CD8-positive, alpha-beta memory T cell (primary cell): ENCODE results near the gene MARCO. TPM values are rescaled to one million over a fixed set of nuclear protein-coding genes. Genes with fewer than 3 reads are reported as not detected.

Experiments
- CTCF ChIA-PET: fragments of 350-600 bp; sonication (Branson Sonifier 250); formaldehyde crosslinking; loops from one replicate; lab custom pipeline; 2021; ENCODE audit warnings: antibody characterized with exemption; lab: Charles Lee
- POLR2A ChIA-PET: fragments of 350-600 bp; sonication (Branson Sonifier 250); formaldehyde crosslinking; loops from one replicate; lab custom pipeline; 2021; ENCODE audit warnings: antibody characterized with exemption; lab: Charles Lee
- DNase-seq, 5 donors: peaks; one replicate each; pipeline versions ENCODE4 v3.0.0 to v3.0.0-alpha.2; 2020 to 2022; ENCODE audit warnings: mixed read lengths in 1 of 5
- H3K27ac ChIP-seq: one replicate; pipeline ENCODE4 v1.7.0; 2013; ENCODE audit warnings: low read depth, mild to moderate bottlenecking, low read length, moderate library complexity
- H3K27me3 ChIP-seq: 2 replicates; pipeline ENCODE4 v1.7.0; 2013; ENCODE audit warnings: low read length, mild to moderate bottlenecking; ENCODE audit not compliant: insufficient read depth, poor library complexity, severe bottlenecking
- H3K36me3 ChIP-seq: 2 replicates; pipeline ENCODE4 v1.7.0; 2013; ENCODE audit warnings: mild to moderate bottlenecking, low read length, moderate library complexity; ENCODE audit not compliant: insufficient read depth
- H3K4me1 ChIP-seq: 2 replicates; pipeline ENCODE4 v1.7.0; 2013; ENCODE audit warnings: mild to moderate bottlenecking, low read length, moderate library complexity; ENCODE audit not compliant: insufficient read depth
- H3K4me3 ChIP-seq: 2 replicates; pipeline ENCODE4 v1.7.0; 2013; ENCODE audit warnings: mild to moderate bottlenecking, low read length
- H3K9me3 ChIP-seq: 2 replicates; pipeline ENCODE4 v1.7.0; 2013; ENCODE audit warnings: mild to moderate bottlenecking, low read length
- H3K27ac Mint-ChIP-seq, 8 donors: one replicate each; pipeline ENCODE4 v1.8.0; 2020 to 2021; ENCODE audit warnings: mixed read lengths in 8 of 8, mild to moderate bottlenecking in 6 of 8, inconsistent platforms in 3 of 8, moderate library complexity in 3 of 8
- H3K27me3 Mint-ChIP-seq, 2 donors: one replicate each; pipeline ENCODE4 v1.8.0; 2020 to 2021; ENCODE audit warnings: mixed read lengths in 2 of 2, mild to moderate bottlenecking in 1 of 2, moderate library complexity in 1 of 2
- H3K36me3 Mint-ChIP-seq, 3 donors: one replicate each; pipeline ENCODE4 v1.8.0; 2020 to 2021; ENCODE audit warnings: mixed read lengths in 3 of 3, inconsistent platforms in 1 of 3, mild to moderate bottlenecking in 1 of 3
- H3K4me1 Mint-ChIP-seq, 3 donors: one replicate each; pipeline ENCODE4 v1.8.0; 2020 to 2021; ENCODE audit warnings: mixed read lengths in 3 of 3, inconsistent platforms in 1 of 3, mild to moderate bottlenecking in 1 of 3
- H3K4me3 Mint-ChIP-seq, 7 donors: one replicate each; pipeline ENCODE4 v1.8.0; 2020 to 2021; ENCODE audit warnings: mixed read lengths in 7 of 7, mild to moderate bottlenecking in 6 of 7, moderate library complexity in 4 of 7, inconsistent platforms in 2 of 7
- H3K9me3 Mint-ChIP-seq, 5 donors: one replicate each; pipeline ENCODE4 v1.8.0; 2020 to 2022; ENCODE audit warnings: mixed read lengths in 5 of 5, mild to moderate bottlenecking in 3 of 5, moderate library complexity in 2 of 5, inconsistent platforms in 1 of 5
- polyA plus RNA-seq: library from polyadenylated mRNA; unstranded; fragments of 300-500 nt; fragmentation: Illumina TruSeq; gene quantifications from one replicate; pipeline ENCODE4 v1.2.3, GENCODE V29; 2021
- total RNA-seq, 2 experiments: library from RNA; stranded (reverse); gene quantifications; one replicate each; pipeline ENCODE4 v1.2.3, GENCODE V29; 2021

MARCO gene
- total and polyA plus RNA-seq, 3 experiments from 2014 or later: not detected

- Histone ChIP-seq H3K4me1 (no peaks in the 10 kb centered on the region), H3K4me3 (no peak overlapping the region), H3K9me3 (no peaks in the 10 kb centered on the region), H3K36me3 (no peaks in the 10 kb centered on the region), H3K27ac (no peak overlapping the region), H3K27me3 (no peaks in the 10 kb centered on the region)
- Mint-ChIP-seq H3K4me3 (no peak overlapping the region), H3K27ac (no peak overlapping the region), H3K9me3 (peaks cover 0 to 7% (median 1%) of the 10 kb centered on the region in 5 donors), H3K36me3 (no peaks in the 10 kb centered on the region), H3K27me3 (peaks cover 11 to 19% of the 10 kb centered on the region in 2 donors), H3K4me1 (no peaks in the 10 kb centered on the region)
- CTCF ChIA-PET: no interaction called here
- POLR2A ChIA-PET: no interaction called here
- DNase-seq: no peak
Measured at GRCh38 chr2:119006441-119006840, 64.4 kb downstream of the MARCO start.

DNA sequence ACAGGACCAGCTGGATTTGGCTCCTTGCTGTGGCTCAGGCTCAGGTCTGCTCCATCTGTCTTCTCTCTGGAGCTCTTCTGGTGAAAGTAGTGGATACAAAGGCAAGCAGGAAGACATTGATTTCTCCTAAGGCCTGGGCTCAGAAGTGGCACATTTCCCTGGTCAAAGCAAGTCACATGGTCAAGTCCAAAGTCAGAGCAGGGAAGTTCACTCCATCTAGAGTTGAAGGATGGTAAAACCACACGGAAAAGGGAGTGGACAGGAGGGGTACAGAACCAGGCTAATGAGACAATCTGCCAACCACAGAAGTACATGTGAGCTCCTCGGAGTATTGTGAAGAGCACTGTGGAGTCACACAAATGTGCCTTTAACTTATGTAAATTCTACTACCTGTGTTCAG is 66.1 kb downstream of the MARCO start:
- no peaks in the 10 kb centered on the region for H3K4me1 ChIP-seq
- Mint-ChIP-seq H3K4me3 (no peak overlapping the region), H3K27ac (no peak overlapping the region), H3K4me1 (no peaks in the 10 kb centered on the region), H3K36me3 (no peaks in the 10 kb centered on the region), H3K9me3 (peaks cover 0 to 5% (median 0%) of the 10 kb centered on the region in 5 donors), H3K27me3 (peaks cover 17 to 27% of the 10 kb centered on the region in 2 donors)
- H3K27me3 ChIP-seq: no peaks in the 10 kb centered on the region
- H3K36me3 ChIP-seq: no peaks in the 10 kb centered on the region
- POLR2A ChIA-PET: no interaction called here
- no peak overlapping the region for H3K4me3 ChIP-seq
- H3K27ac ChIP-seq: no peak overlapping the region
- CTCF ChIA-PET: no interaction called here
- H3K9me3 ChIP-seq: no peaks in the 10 kb centered on the region
- DNase-seq: no peak

- Histone ChIP-seq H3K27ac (no peak overlapping the region), H3K36me3 (no peaks in the 10 kb centered on the region), H3K27me3 (no peaks in the 10 kb centered on the region), H3K9me3 (no peaks in the 10 kb centered on the region), H3K4me3 (no peak overlapping the region), H3K4me1 (no peaks in the 10 kb centered on the region)
- Mint-ChIP-seq H3K36me3 (no peaks in the 10 kb centered on the region), H3K4me3 (no peak overlapping the region), H3K27ac (no peak overlapping the region), H3K9me3 (peaks cover 0 to 4% (median 0%) of the 10 kb centered on the region in 5 donors), H3K27me3 (peaks cover 17 to 27% of the 10 kb centered on the region in 2 donors), H3K4me1 (no peaks in the 10 kb centered on the region)
- DNase-seq: no peak
- POLR2A ChIA-PET: no interaction called here
- CTCF ChIA-PET: no interaction called here
Measured at GRCh38 chr2:119009110-119009509, 67.1 kb downstream of the MARCO start.

GRCh38 chr2:119010336-119010735 is 68.3 kb downstream of the MARCO start:
- H3K27me3 Mint-ChIP-seq: peaks cover 17 to 27% of the 10 kb centered on the region in 2 donors
- H3K4me3 Mint-ChIP-seq: no peak overlapping the region
- ChIA-PET CTCF (interaction anchor here (0.7 kb wide), 1 partner anchor 16 kb away, joined by 3 read pairs; no protein-coding TSS in a partner anchor), POLR2A (no interaction called here)
- no peak for DNase-seq
- no peak overlapping the region for H3K4me3 ChIP-seq
- no peaks in the 10 kb centered on the region for H3K4me1 Mint-ChIP-seq
- peaks cover 0 to 2% (median 0%) of the 10 kb centered on the region in 5 donors for H3K9me3 Mint-ChIP-seq
- no peaks in the 10 kb centered on the region for H3K36me3 Mint-ChIP-seq
- no peaks in the 10 kb centered on the region for H3K4me1 ChIP-seq
- H3K27ac Mint-ChIP-seq: no peak overlapping the region
- H3K36me3 ChIP-seq: no peaks in the 10 kb centered on the region
- H3K27ac ChIP-seq: no peak overlapping the region
- no peaks in the 10 kb centered on the region for H3K9me3 ChIP-seq
- no peaks in the 10 kb centered on the region for H3K27me3 ChIP-seq

- CTCF ChIA-PET: interaction anchor here (0.7 kb wide), 1 partner anchor 15 kb away, joined by 3 read pairs; no protein-coding TSS in a partner anchor
- H3K4me3 Mint-ChIP-seq: no peak overlapping the region
Measured at GRCh38 chr2:119011162-119011909, 69.3 kb downstream of the MARCO start.

GRCh38 chr2:119011910-119012209 is 69.9 kb downstream of the MARCO start:
- H3K4me3 Mint-ChIP-seq: no peak overlapping the region
- H3K9me3 ChIP-seq: no peaks in the 10 kb centered on the region
- peaks cover 17 to 27% of the 10 kb centered on the region in 2 donors for H3K27me3 Mint-ChIP-seq
- H3K36me3 ChIP-seq: no peaks in the 10 kb centered on the region
- H3K4me1 Mint-ChIP-seq: no peaks in the 10 kb centered on the region
- H3K36me3 Mint-ChIP-seq: no peaks in the 10 kb centered on the region
- no peaks in the 10 kb centered on the region for H3K27me3 ChIP-seq
- peaks cover 0 to 2% (median 0%) of the 10 kb centered on the region in 5 donors for H3K9me3 Mint-ChIP-seq
- H3K4me1 ChIP-seq: no peaks in the 10 kb centered on the region
- no peak overlapping the region for H3K27ac Mint-ChIP-seq
- ChIA-PET POLR2A (no interaction called here), CTCF (no interaction called here)
- no peak overlapping the region for H3K4me3 ChIP-seq
- DNase-seq: no peak
- no peak overlapping the region for H3K27ac ChIP-seq

More at GRCh38 chr2:119011162-119011909, 69.3 kb downstream of the MARCO start:
- POLR2A ChIA-PET: no interaction called here
- Mint-ChIP-seq H3K36me3 (no peaks in the 10 kb centered on the region), H3K4me1 (no peaks in the 10 kb centered on the region), H3K27me3 (peaks cover 17 to 27% of the 10 kb centered on the region in 2 donors), H3K27ac (no peak overlapping the region), H3K9me3 (peaks cover 0 to 2% (median 0%) of the 10 kb centered on the region in 5 donors)
- H3K36me3 ChIP-seq: no peaks in the 10 kb centered on the region
- DNase-seq: no peak
- H3K9me3 ChIP-seq: no peaks in the 10 kb centered on the region
- H3K4me3 ChIP-seq: no peak overlapping the region
- H3K4me1 ChIP-seq: no peaks in the 10 kb centered on the region
- no peaks in the 10 kb centered on the region for H3K27me3 ChIP-seq
- no peak overlapping the region for H3K27ac ChIP-seq

DNA sequence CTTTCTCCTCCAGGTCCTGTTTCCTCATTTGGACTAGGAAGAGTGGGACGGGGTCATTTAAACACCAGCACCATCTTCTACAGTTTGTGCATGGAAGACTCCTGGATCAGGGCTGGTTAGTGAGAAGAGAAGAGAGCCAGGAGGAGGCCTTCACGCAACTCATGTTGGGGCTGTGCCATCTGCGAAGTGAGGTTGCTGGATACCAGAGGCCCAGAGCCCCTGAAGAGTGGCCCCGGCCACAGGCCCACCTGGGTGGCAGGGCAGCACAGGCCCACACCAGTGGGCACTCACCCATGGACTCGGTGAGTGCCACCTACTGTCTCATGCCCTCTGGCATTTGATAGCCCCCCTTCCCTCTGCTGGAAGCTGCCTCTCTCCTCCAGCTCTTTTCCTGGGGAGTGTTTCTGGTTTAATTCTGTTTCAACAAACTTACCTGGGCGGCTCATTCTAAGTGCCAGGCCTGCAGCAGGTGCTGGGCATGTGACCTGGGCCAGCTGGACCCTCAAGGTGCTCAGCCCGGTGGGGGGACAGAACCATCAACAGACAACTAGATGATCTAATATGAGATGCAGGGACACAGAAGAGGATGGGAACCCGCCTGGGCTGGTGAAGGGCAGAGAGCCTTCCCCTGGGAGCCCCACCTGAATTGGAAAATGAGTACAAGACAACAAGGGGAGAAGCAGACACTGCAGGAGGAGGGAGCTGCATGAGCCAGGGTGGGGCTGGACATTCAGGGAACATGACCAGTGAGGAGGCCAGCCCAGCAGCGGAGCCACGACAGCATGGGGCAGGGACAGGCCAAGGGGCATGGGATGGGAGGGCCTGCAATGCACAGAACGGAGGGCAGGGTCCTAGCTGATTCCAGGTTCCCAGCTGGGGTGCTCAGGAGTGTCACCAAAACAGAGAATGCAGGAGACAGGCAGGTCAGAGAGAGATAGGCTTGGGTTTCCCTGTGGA is 70.6 kb downstream of the MARCO start:
- H3K27ac ChIP-seq: no peak overlapping the region
- H3K9me3 ChIP-seq: no peaks in the 10 kb centered on the region
- CTCF ChIA-PET: no interaction called here
- peaks cover 0 to 2% (median 0%) of the 10 kb centered on the region in 5 donors for H3K9me3 Mint-ChIP-seq
- H3K36me3 ChIP-seq: no peaks in the 10 kb centered on the region
- H3K27me3 ChIP-seq: no peaks in the 10 kb centered on the region
- POLR2A ChIA-PET: no interaction called here
- no peak for DNase-seq
- H3K4me3 Mint-ChIP-seq: no peak overlapping the region
- no peak overlapping the region for H3K27ac Mint-ChIP-seq
- no peaks in the 10 kb centered on the region for H3K36me3 Mint-ChIP-seq
- H3K4me1 Mint-ChIP-seq: no peaks in the 10 kb centered on the region
- no peak overlapping the region for H3K4me3 ChIP-seq
- peaks cover 17 to 31% of the 10 kb centered on the region in 2 donors for H3K27me3 Mint-ChIP-seq
- no peaks in the 10 kb centered on the region for H3K4me1 ChIP-seq

DNA sequence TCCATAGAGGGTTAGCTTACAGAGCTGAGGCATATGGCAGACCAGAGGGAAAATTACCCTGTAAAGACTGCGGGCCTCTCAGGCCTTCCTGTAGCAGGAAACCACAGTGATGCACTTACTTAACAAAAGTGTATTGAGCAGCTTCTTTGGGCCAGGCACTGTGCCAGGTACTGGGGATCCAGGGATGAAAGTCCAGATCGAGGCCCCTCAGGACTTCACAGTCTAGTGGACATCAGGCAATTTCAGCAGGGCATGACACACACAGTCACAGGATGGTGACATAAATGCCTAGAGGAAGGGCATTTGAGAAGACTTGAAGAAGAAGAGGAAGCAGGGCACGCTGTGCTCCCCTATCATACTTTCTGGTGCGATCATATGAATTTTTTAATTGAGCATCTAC is 71.7 kb downstream of the MARCO start:
- H3K36me3 Mint-ChIP-seq: no peaks in the 10 kb centered on the region
- no peaks in the 10 kb centered on the region for H3K4me1 Mint-ChIP-seq
- peaks cover 19 to 31% of the 10 kb centered on the region in 2 donors for H3K27me3 Mint-ChIP-seq
- peaks cover 0 to 2% (median 0%) of the 10 kb centered on the region in 5 donors for H3K9me3 Mint-ChIP-seq
- H3K4me3 Mint-ChIP-seq: no peak overlapping the region
- no peaks in the 10 kb centered on the region for H3K27me3 ChIP-seq
- H3K4me1 ChIP-seq: no peaks in the 10 kb centered on the region
- H3K4me3 ChIP-seq: no peak overlapping the region
- no peaks in the 10 kb centered on the region for H3K36me3 ChIP-seq
- H3K27ac ChIP-seq: no peak overlapping the region
- DNase-seq: no peak
- POLR2A ChIA-PET: no interaction called here
- CTCF ChIA-PET: no interaction called here
- no peaks in the 10 kb centered on the region for H3K9me3 ChIP-seq
- no peak overlapping the region for H3K27ac Mint-ChIP-seq
